Liver (tissue), 3 donors: ENCODE measurements around the gene ADAM21.

Experiments used
- FOXA1 ChIP-seq: IDR thresholded peaks from 2 replicates; pipeline ENCODE4 v1.6.1; 2016; ENCODE audit warnings: antibody characterized with exemption
- JUND ChIP-seq, 2 donors: IDR thresholded peaks; 2 replicates each; pipeline ENCODE4 v1.6.1; 2016; ENCODE audit warnings: antibody characterized with exemption in 2 of 2
- SP1 ChIP-seq: IDR thresholded peaks from 2 replicates; pipeline ENCODE4 v1.6.1; 2018; ENCODE audit warnings: antibody characterized with exemption, mild to moderate bottlenecking
- TAF1 ChIP-seq: conservative IDR thresholded peaks from 2 replicates; pipeline ENCODE4 v1.6.1; 2016; ENCODE audit warnings: antibody characterized with exemption, mild to moderate bottlenecking
- TF ChIP-seq, protein P1 (sequence below): fragments of 150-350 bp; IDR thresholded peaks from 2 replicates; pipeline ENCODE4 v1.5.1; 2017; ENCODE audit warnings: improper control_type of control experiment, low read depth, low read length; ENCODE audit not compliant: missing input control
- donor health status: healthy.
- donor health status: healthy.

DNA sequence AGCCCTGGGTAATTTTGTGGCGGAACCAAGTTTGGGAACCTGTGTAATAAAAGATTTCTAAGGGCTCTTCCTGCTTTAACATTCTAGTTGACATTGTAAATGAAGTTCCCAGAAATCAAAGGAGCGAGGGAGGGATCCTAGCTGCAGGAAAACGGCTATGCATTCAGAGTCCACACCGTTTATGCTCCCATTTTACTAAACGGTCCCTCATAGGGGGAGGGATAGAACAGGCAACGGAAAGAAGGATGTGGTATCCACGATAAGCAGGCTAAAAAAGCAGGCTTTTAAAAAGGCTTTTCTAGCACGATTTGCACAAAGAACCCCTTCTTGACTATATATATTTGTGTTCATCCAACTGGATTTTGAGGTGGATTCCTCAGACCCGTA lies 35.6 kb upstream of the ADAM21 start:
- TF ChIP-seq, protein P1, sequence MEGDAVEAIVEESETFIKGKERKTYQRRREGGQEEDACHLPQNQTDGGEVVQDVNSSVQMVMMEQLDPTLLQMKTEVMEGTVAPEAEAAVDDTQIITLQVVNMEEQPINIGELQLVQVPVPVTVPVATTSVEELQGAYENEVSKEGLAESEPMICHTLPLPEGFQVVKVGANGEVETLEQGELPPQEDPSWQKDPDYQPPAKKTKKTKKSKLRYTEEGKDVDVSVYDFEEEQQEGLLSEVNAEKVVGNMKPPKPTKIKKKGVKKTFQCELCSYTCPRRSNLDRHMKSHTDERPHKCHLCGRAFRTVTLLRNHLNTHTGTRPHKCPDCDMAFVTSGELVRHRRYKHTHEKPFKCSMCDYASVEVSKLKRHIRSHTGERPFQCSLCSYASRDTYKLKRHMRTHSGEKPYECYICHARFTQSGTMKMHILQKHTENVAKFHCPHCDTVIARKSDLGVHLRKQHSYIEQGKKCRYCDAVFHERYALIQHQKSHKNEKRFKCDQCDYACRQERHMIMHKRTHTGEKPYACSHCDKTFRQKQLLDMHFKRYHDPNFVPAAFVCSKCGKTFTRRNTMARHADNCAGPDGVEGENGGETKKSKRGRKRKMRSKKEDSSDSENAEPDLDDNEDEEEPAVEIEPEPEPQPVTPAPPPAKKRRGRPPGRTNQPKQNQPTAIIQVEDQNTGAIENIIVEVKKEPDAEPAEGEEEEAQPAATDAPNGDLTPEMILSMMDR, result no peak
- no peak for TF ChIP-seq JUND (IDR thresholded peaks at IDR 0.05)
- no peak for TF ChIP-seq SP1
- no peak for TF ChIP-seq TAF1
- TF ChIP-seq FOXA1, result no peak
